ENCODE data around the gene RSKR. TPM values are rescaled to one million over a fixed set of nuclear protein-coding genes. Genes with fewer than 3 reads are reported as not detected.
A peak's percentile ranks its signal among the peaks of the same experiment; 100 is the strongest.
"Not testable (repeated sequence)": the region's sequence is repeated elsewhere in the genome, so short reads cannot be mapped to it uniquely, and the experiment has no call there.

The RSKR gene
- total RNA-seq, 1 donor from 2014 or later: 3.7 TPM

DNA sequence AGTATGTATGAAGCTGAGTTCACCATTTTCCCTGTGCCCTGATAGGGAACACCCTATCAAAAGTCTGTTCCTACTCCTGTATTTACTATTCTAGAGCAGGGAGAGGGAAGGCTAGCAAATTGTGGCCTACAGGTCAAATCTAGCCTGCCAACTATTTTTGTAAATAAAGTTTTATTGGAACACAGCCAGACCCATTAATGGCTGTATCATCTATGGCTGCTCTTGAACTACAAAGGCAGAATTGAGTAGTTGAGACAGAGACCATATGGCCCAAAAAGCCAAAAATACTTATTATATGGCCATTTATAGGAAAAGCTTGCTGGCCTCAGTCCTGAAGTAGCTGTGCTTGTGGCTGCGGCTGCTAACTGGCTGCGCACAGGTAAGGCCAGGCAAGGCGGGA, 33.0 kb downstream of the RSKR start:
- Histone ChIP-seq H3K27me3 (ENCODE audit: control insufficient read depth in 3 of 3, insufficient read depth in 3 of 3, low read length in 3 of 3) (no peaks in the 10 kb centered on the region), H3K9ac (ENCODE audit: low read depth in 1 of 3, low read length in 3 of 3) (no peak overlapping the region), H3K36me3 (ENCODE audit: control insufficient read depth in 3 of 3, insufficient read depth in 3 of 3, low read length in 3 of 3) (peaks cover 7 to 10% (median 8%) of the 10 kb centered on the region in 3 donors), H3K27ac (ENCODE audit: low read depth, low read length) (no peak overlapping the region), H3K9me3 (ENCODE audit: control insufficient read depth in 3 of 3, low read length in 3 of 3) (no peaks in the 10 kb centered on the region), H3K4me3 (ENCODE audit: low read length in 3 of 3) (no peak overlapping the region), H3K4me1 (ENCODE audit: control insufficient read depth in 3 of 3, insufficient read depth in 3 of 3, low read length in 3 of 3) (peaks cover 6 to 10% (median 10%) of the 10 kb centered on the region in 3 donors)

DNA sequence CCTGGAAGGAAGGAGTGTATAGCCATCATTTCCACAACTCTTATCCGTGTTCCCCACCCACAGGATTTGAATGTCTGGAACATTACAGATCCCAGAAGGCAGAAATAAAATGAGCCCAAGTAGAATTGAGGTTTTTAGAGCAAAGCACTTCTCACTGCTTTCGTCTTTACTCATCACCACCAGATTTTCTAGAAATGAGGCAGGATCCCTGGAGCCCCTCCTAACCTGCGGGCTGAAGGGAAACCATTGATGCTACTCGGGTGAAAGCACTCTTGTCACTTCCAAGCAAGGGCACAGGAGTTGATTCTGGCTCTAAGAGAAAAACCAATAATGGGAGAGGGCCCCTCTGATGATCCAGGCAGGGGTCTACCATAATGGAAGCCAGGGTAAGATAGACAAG, 34.5 kb downstream of the RSKR start:
- Histone ChIP-seq H3K4me1 (ENCODE audit: control insufficient read depth in 3 of 3, insufficient read depth in 3 of 3, low read length in 3 of 3) (peaks cover 10 to 11% (median 11%) of the 10 kb centered on the region in 3 donors), H3K27me3 (ENCODE audit: control insufficient read depth in 3 of 3, insufficient read depth in 3 of 3, low read length in 3 of 3) (no peaks in the 10 kb centered on the region), H3K9ac (ENCODE audit: low read depth in 1 of 3, low read length in 3 of 3) (no peak overlapping the region), H3K27ac (ENCODE audit: low read depth, low read length) (no peak overlapping the region), H3K9me3 (ENCODE audit: control insufficient read depth in 3 of 3, low read length in 3 of 3) (no peaks in the 10 kb centered on the region), H3K4me3 (ENCODE audit: low read length in 3 of 3) (no peak overlapping the region), H3K36me3 (ENCODE audit: control insufficient read depth in 3 of 3, insufficient read depth in 3 of 3, low read length in 3 of 3) (peaks cover 0 to 5% (median 3%) of the 10 kb centered on the region in 3 donors)

- H3K9me3 ChIP-seq (ENCODE audit: control insufficient read depth in 3 of 3, low read length in 3 of 3): no peaks in the 10 kb centered on the region
- peaks cover 0 to 3% (median 0%) of the 10 kb centered on the region in 3 donors for H3K36me3 ChIP-seq (ENCODE audit: control insufficient read depth in 3 of 3, insufficient read depth in 3 of 3, low read length in 3 of 3)
- H3K4me3 ChIP-seq (ENCODE audit: low read length in 3 of 3): no peak overlapping the region
- H3K9ac ChIP-seq (ENCODE audit: low read depth in 1 of 3, low read length in 3 of 3): no peak overlapping the region
- no peak overlapping the region for H3K27ac ChIP-seq (ENCODE audit: low read depth, low read length)
- peaks cover 10 to 11% (median 11%) of the 10 kb centered on the region in 3 donors for H3K4me1 ChIP-seq (ENCODE audit: control insufficient read depth in 3 of 3, insufficient read depth in 3 of 3, low read length in 3 of 3)
- H3K27me3 ChIP-seq (ENCODE audit: control insufficient read depth in 3 of 3, insufficient read depth in 3 of 3, low read length in 3 of 3): no peaks in the 10 kb centered on the region
Observed at GRCh38 chr17:28578246-28579195, 35.5 kb downstream of the RSKR start.

DNA sequence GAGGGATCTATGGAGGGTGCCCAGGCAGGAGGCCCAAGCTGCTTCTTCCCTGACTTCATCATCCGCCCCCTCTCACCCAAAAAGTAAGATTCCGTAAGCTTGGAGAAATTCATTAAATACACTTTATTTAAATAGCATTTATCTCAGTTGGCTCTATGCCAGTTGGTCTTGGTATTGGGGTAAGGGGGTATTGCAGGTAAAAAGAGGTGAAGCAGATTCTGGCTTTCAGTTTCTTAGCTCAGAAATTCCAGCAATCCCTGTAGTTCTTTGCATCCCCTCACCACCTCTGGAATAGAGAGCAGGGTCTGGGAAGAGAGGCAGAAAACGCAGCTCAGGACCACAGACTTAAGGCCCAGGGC, 36.5 kb downstream of the RSKR start:
- H3K36me3 ChIP-seq (ENCODE audit: control insufficient read depth in 3 of 3, insufficient read depth in 3 of 3, low read length in 3 of 3): no peaks in the 10 kb centered on the region
- H3K4me1 ChIP-seq (ENCODE audit: control insufficient read depth in 3 of 3, insufficient read depth in 3 of 3, low read length in 3 of 3): peaks cover 11 to 16% (median 12%) of the 10 kb centered on the region in 3 donors
- no peak overlapping the region for H3K27ac ChIP-seq (ENCODE audit: low read depth, low read length)
- no peak overlapping the region for H3K9ac ChIP-seq (ENCODE audit: low read depth in 1 of 3, low read length in 3 of 3)
- no peak overlapping the region for H3K4me3 ChIP-seq (ENCODE audit: low read length in 3 of 3)
- no peaks in the 10 kb centered on the region for H3K27me3 ChIP-seq (ENCODE audit: control insufficient read depth in 3 of 3, insufficient read depth in 3 of 3, low read length in 3 of 3)
- H3K9me3 ChIP-seq (ENCODE audit: control insufficient read depth in 3 of 3, low read length in 3 of 3): no peaks in the 10 kb centered on the region

GRCh38 chr17:28576758-28577465, 37.1 kb downstream of the RSKR start, which contains the start of gene ALDOC:
Gene ALDOC (minus strand): TSS chr17:28576895. CDS start chr17:28575532, 1,363 bp downstream.
- Histone ChIP-seq H3K27me3 (ENCODE audit: control insufficient read depth in 3 of 3, insufficient read depth in 3 of 3, low read length in 3 of 3) (no peaks in the 10 kb centered on the region), H3K36me3 (ENCODE audit: control insufficient read depth in 3 of 3, insufficient read depth in 3 of 3, low read length in 3 of 3) (no peaks in the 10 kb centered on the region), H3K4me1 (ENCODE audit: control insufficient read depth in 3 of 3, insufficient read depth in 3 of 3, low read length in 3 of 3) (peaks cover 16 to 21% (median 17%) of the 10 kb centered on the region in 3 donors), H3K27ac (ENCODE audit: low read depth, low read length) (no peak within 1 kb of the TSS), H3K9me3 (ENCODE audit: control insufficient read depth in 3 of 3, low read length in 3 of 3) (no peaks in the 10 kb centered on the region), H3K4me3 (ENCODE audit: low read length in 3 of 3) (peak within 1 kb of the TSS; percentile 54 to 68 (median 54)), H3K9ac (ENCODE audit: low read depth in 1 of 3, low read length in 3 of 3) (peak within 1 kb of the TSS in 1 of 3 donors; percentile 50)

DNA sequence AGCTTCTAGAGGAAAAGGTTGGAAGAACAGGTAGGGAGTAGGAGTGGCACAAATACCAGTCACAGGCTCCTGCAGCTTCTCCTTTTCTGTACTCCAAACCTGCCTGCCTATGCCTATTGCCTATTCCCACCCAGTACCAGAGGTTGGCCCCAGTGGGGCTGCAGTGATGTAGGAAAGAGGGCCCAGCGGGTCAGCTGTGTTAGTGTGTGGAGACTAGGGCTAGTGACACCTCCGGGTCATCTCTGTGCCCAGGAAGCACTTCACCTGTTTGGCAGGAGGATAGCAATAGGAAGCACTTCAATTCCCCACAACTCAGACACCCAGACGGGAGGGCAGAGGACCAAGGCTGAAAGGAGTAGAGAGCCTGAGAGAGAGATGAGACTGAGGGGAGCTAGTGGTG, 38.0 kb downstream of the RSKR start:
- H3K9ac ChIP-seq (ENCODE audit: low read depth in 1 of 3, low read length in 3 of 3); H3K27me3 ChIP-seq (ENCODE audit: control insufficient read depth in 3 of 3, insufficient read depth in 3 of 3, low read length in 3 of 3); H3K4me3 ChIP-seq (ENCODE audit: low read length in 3 of 3); H3K36me3 ChIP-seq (ENCODE audit: control insufficient read depth in 3 of 3, insufficient read depth in 3 of 3, low read length in 3 of 3); H3K27ac ChIP-seq (ENCODE audit: low read depth, low read length); H3K9me3 ChIP-seq (ENCODE audit: control insufficient read depth in 3 of 3, low read length in 3 of 3): not testable (repeated sequence)
- peaks cover 18 to 21% (median 20%) of the 10 kb centered on the region in 3 donors for H3K4me1 ChIP-seq (ENCODE audit: control insufficient read depth in 3 of 3, insufficient read depth in 3 of 3, low read length in 3 of 3)

DNA sequence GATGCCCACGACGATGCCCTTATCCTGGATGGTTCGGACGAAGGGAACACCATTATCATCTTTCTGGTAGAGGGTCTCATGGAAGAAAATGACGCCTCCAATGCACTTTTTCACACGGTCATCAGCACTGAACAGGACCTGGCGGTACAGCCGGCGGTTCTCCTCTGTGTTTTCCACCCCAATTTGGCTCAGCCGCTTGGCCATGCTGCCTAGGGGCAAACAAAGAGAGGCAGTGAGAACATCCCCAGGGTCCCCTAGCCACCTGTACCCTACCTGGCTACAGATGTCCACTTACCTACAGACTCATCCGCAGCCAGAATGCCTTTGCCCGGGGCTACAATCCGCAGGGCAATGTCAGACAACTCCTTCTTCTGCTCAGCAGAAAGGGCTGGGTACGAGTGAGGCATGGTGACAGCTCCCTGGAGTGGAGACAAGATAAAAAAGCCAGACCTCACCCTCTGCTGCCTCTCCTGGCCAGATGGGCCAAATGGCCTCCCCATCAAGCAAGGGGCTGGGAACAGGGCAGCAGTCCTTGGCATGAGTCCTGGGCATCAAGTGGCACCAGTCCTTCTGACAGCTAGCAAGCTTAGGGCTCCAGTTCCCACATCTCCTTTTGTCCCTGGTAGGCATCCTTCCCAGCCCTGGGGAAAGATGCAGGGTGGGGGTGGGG, 38.7 kb downstream of the RSKR start:
- Histone ChIP-seq H3K9ac (ENCODE audit: low read depth in 1 of 3, low read length in 3 of 3) (no peak overlapping the region), H3K36me3 (ENCODE audit: control insufficient read depth in 3 of 3, insufficient read depth in 3 of 3, low read length in 3 of 3) (no peaks in the 10 kb centered on the region), H3K27ac (ENCODE audit: low read depth, low read length) (no peak overlapping the region), H3K4me1 (ENCODE audit: control insufficient read depth in 3 of 3, insufficient read depth in 3 of 3, low read length in 3 of 3) (peaks cover 23 to 26% (median 25%) of the 10 kb centered on the region in 3 donors), H3K9me3 (ENCODE audit: control insufficient read depth in 3 of 3, low read length in 3 of 3) (no peaks in the 10 kb centered on the region), H3K27me3 (ENCODE audit: control insufficient read depth in 3 of 3, insufficient read depth in 3 of 3, low read length in 3 of 3) (no peaks in the 10 kb centered on the region), H3K4me3 (ENCODE audit: low read length in 3 of 3) (no peak overlapping the region)

DNA sequence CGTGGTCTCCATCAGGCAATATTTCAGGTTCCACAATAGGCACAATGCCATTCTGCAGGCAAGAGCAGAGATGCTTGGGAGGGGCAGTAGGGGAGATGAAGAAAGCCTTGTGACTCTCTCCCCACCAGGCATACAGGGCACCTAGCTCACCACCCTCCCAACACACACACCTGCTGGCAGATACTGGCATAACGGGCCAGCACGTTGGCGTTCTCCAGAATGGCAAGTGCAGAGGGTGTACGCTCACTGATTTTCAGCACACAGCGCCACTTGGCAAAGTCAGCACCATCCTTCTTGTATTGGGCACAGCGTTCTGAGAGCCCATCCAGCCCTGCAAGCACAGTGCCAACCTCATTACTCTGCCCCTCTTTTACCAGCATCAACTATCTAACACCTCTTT, 39.5 kb downstream of the RSKR start:
- no peaks in the 10 kb centered on the region for H3K27me3 ChIP-seq (ENCODE audit: control insufficient read depth in 3 of 3, insufficient read depth in 3 of 3, low read length in 3 of 3)
- H3K4me3 ChIP-seq (ENCODE audit: low read length in 3 of 3): no peak overlapping the region
- no peaks in the 10 kb centered on the region for H3K9me3 ChIP-seq (ENCODE audit: control insufficient read depth in 3 of 3, low read length in 3 of 3)
- peaks cover 26 to 28% (median 26%) of the 10 kb centered on the region in 3 donors for H3K4me1 ChIP-seq (ENCODE audit: control insufficient read depth in 3 of 3, insufficient read depth in 3 of 3, low read length in 3 of 3)
- no peak overlapping the region for H3K27ac ChIP-seq (ENCODE audit: low read depth, low read length)
- no peak overlapping the region for H3K9ac ChIP-seq (ENCODE audit: low read depth in 1 of 3, low read length in 3 of 3)
- no peaks in the 10 kb centered on the region for H3K36me3 ChIP-seq (ENCODE audit: control insufficient read depth in 3 of 3, insufficient read depth in 3 of 3, low read length in 3 of 3)

DNA sequence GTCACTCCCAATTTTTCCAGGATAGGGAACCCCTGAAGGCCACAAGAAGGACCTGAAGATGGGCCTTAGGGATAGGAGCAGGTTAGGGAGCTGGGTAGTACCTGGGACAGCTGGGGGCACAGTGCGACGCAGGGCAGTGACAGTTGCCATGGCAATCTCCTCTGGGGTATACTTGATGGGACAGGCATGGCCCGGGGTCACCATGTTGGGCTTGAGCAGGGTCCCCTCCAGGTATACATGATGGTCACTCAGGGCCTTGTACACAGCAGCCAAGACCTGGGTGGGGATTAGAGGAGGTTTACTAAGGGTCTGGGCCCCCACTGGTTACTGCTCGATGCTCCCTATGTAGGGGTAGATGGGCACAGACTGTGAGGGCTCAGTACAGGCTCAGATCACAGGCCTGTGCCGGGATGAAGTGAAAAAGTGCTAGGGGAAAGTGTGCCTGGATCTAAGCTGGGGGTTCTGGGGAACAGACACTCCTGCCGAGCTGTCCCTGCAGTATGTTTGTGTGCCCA, 40.0 kb downstream of the RSKR start:
- Histone ChIP-seq H3K27me3 (ENCODE audit: control insufficient read depth in 3 of 3, insufficient read depth in 3 of 3, low read length in 3 of 3) (no peaks in the 10 kb centered on the region), H3K27ac (ENCODE audit: low read depth, low read length) (no peak overlapping the region), H3K9me3 (ENCODE audit: control insufficient read depth in 3 of 3, low read length in 3 of 3) (no peaks in the 10 kb centered on the region), H3K4me3 (ENCODE audit: low read length in 3 of 3) (no peak overlapping the region), H3K4me1 (ENCODE audit: control insufficient read depth in 3 of 3, insufficient read depth in 3 of 3, low read length in 3 of 3) (peaks cover 26 to 28% (median 26%) of the 10 kb centered on the region in 3 donors), H3K36me3 (ENCODE audit: control insufficient read depth in 3 of 3, insufficient read depth in 3 of 3, low read length in 3 of 3) (no peaks in the 10 kb centered on the region), H3K9ac (ENCODE audit: low read depth in 1 of 3, low read length in 3 of 3) (no peak overlapping the region)

Measured in skeletal muscle tissue (tissue), 4 donors.